Stimulated activated CD4-positive, alpha-beta T cell treated with anti-CD3 and anti-CD28 coated beads, Interleukin-1b, Interleukin-23, amount 100 ng/mL, for 48 hours (primary cell): Measurements from ENCODE around the gene AZI2.

Experiments used
- DNase-seq: peaks from one replicate; pipeline ENCODE4 v3.0.0-alpha.2; 2020

The AZI2 gene

GRCh38 chr3:28300345-28300962 is 48.2 kb downstream of the AZI2 start:
- no peak for DNase-seq

- DNase-seq, result no peak
These were observed 48.9 kb downstream of the AZI2 start for GRCh38 chr3:28299705-28300104.

- no peak for DNase-seq
These were observed 52.6 kb downstream of the AZI2 start for GRCh38 chr3:28295898-28296490.

- DNase-seq, result no peak
These were observed 53.8 kb downstream of the AZI2 start for GRCh38 chr3:28294667-28295413.

- DNase-seq, result no peak
These were observed 56.0 kb downstream of the AZI2 start for GRCh38 chr3:28292622-28293021.

- no peak for DNase-seq
These were observed 57.0 kb downstream of the AZI2 start for GRCh38 chr3:28291577-28291976.

- no peak for DNase-seq
These were observed 57.7 kb downstream of the AZI2 start for GRCh38 chr3:28290863-28291300.

GRCh38 chr3:28287046-28287445 is 61.6 kb downstream of the AZI2 start:
- no peak for DNase-seq

GRCh38 chr3:28286595-28286994 is 62.0 kb downstream of the AZI2 start:
- DNase-seq, result no peak

DNA sequence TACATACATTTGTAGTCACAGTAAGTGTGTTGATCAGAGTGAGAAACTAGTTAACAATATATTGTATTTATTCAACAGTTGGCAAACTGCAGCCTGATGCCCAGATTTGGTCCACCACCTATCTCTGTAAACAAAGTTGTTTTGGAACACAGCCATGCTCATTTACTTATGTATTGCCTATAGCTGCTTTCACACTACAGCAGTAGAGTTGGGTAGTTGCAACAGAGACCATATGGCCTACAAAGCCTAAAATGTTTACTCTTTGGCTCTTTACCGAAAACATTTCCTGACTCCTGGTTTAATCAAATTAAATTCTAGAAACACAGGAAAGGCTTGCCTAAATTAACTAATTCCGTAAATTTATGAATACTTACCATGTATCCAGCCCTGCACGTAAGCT is 67.8 kb downstream of the AZI2 start:
- no peak for DNase-seq

- no peak for DNase-seq
These were observed 68.9 kb downstream of the AZI2 start for GRCh38 chr3:28279770-28280169.

DNA sequence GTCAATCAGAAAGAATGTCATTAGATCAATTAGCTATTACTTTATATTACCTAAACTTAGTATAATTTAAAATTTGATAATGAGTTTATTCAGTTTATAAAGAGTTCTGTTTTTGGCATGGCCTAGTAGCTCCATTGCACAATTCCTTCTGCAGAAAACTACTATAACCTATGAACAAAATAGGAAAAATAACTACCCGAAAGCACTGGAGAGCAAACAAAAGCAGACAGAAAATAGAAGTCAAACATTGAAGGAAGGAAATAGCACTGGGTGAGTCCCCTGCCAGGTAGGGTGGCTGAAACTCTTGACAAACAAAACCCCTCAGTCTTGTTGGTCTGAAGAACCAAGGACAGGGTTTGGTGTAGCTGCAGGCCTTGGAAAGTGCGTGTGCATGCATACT is 69.7 kb downstream of the AZI2 start:
- no peak for DNase-seq

DNA sequence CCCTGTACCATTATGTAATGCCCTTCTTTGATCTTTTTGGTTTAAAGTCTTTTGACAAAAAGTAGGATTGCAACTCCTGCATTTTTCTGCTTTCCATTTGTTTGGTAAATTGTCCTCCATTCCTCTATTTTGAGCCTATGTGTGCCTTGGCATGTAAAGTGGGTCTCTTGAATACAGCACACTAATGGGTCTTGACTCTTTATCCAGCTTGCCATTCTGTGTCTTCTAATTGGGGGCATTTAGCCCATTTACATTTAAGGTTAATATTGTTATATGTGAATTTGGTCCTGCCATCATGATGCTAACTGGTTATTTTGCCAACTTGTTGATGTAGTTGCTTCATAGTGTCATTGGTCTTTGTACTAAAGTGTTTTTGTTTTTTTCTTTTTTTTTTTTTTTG is 74.8 kb downstream of the AZI2 start:
- no peak for DNase-seq
